NK-92 treated with Interleukin-12 subunit alpha and Interleukin-12 subunit beta, amount 100 ng/mL, for 24 hours (cell line): ENCODE measurements around the gene NUDT17.

Experiments used
- DNase-seq: peaks from one replicate; lab custom pipeline; 2025; lab: John Stamatoyannopoulos, UW

Gene NUDT17

GRCh38 chr1:145847827-145848226, 2.4 kb downstream of the NUDT17 start:
- DNase-seq = no peak

DNA sequence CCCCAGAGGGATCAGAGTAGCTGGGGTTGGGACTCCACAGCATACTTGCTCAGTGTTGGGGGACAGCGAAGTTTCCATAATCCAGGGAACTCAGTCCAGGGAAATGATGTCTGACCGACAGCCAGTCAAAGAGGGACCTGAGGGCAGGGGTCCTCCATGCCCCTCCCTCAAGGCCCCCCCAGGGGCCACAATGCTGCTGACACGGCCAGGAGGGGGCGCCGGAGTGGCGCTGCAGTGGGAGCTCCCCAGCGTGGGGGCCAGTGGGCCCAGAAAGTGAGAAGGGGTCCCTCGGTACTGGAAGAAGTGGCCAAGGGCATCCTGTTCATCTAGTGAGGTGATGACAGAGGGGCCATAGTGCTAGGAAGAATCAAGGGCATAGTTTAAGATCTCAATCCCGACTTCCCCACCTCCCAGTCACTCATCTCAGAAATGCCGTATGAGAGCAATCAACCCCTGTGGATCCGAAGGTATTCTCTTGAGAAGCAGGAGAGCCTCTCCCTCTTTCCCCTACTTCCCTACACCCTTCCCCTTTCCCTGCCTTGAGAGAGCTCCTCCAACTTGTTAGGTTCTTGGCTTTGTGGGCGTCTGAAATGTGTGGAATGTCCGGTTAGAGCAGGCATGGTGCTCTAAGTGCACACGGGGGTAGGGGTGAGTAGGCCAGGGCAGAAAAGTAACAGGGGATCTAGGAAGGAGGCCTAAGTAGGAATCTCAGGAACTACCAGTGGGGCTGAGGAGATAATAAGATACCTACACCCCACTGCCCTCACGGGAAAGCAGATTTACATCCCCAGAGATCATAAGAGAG, 4.1 kb downstream of the NUDT17 start:
- DNase-seq = no peak

DNA sequence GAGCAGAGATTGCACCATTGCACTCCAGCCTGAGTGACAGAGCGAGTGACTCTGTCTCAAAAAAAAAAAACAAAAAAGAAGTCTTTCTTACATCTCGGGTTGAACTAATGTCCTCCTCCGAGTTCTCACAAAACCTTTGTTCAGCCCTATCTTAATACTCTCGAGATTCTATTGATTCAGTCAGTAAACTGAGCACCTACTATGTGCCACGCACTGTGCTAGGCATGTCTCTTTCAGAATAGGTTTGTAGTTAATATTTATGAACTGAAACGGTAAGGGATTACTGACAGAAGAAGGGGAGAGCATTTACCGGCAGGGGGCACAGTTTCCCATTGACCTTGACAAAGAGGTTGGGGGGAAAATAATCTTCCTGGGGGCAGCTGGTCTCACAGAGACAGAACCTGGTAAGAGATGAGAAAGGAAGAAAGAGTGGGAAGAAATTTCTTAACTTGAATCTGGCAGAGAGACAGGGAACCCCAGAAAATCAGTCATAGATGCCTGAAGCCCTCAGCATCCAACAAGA, 10.1 kb downstream of the NUDT17 start:
- no peak for DNase-seq

GRCh38 chr1:145857170-145857569, 11.7 kb downstream of the NUDT17 start:
- no peak for DNase-seq

DNA sequence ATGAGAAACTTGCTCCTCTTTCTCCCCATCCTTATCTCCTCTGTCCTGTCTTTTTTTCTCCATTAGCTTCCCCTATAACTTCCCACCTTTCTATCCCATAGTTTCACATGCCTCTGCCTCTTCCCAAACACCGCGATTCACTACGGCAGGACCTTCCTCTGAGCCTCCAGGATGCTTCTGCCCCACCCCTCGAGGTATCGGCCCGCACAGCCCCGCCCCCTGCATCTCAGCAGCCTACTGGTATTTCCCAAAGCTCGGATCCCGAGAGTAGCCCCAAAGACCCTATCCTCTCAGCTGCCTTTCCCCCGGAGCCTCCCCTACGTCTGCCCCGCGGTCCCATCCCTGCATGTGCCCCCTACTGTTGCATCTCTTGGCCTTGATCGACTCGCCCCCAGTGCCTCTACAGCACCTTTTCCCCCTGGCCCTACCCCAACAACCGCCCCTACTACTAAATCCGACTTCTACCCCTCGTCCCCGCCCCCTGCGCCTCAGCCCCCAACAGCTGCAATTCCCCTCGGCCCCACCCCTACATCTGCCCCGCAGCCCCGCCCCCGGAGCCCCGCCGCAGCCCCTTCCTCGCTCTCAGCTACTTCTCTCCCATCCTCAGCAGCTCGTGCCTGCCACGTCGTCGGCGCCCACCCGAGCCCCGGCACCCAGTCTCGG, 12.9 kb downstream of the NUDT17 start:
- peak; percentile 67 for DNase-seq

DNA sequence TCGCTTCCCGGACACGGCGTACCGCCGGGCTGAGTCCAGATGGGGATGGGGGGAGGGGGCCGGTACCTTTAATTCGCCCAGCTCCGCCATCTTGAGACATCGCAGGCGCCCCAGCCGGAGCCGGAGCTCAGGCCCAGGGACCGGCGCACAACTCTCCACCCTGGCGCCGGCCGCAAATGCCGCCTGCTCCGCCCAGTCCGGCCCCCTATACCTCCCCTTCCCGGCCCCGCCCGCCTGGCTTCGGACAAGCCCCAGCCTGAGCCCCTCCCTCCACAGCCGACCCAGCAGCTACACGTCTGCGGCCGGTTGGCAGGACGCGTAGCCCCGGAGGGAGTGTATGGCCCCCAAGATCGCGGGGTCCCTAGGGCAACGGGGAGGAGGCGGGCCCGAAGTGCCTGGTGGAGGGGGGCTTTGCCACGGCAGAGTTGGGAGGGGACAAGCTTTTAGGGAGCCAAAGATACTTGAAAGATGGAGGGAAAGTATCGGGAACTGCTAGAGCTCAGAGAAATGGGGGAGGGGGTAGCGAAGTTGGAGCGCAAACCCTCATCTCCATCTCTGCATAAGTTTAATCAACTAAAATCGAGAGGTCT, 13.6 kb downstream of the NUDT17 start, which contains the start of gene PIAS3:
Gene PIAS3 (minus strand): TSS at position 181 of the 590 bp plus-strand sequence. CDS start 91 bp downstream, at position 90.
- peak; percentile 93 for DNase-seq

- DNase-seq = peak; percentile 73
These were observed 14.1 kb downstream of the NUDT17 start for GRCh38 chr1:145859491-145860023.

DNA sequence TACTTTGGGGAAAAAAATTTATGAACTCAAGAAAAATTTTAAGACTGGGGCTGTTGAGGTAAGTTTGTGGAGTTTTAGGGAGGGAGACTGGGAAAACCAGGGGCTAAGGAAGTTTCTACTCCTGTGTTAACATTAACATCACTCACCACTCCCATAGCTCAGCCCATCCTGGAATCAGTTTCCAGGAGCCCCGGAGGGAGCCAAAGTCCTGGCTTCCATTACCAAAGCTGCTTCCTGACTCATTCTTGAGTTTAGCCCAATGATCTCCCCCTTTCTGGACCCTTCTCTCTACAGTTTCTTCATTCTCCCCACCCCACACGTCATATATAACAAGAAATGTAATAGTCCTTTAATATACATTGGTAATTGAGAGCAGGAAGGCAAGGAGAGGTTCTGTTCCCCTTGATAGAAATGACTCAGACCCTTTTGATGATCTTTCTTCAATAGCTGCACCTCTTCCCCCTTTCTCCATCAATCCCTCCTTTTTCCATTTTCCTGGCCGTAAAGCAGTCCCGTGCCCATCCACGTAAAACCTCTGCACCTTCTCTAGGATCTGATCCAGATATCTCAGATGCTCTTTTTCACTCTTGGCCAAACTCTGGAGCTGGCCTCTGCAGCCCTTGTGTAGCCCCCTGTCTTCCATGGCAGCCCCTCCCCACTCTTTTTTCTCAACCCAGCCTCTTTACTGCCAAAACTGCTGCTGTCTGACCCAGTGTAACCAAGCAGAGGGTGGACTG, 18.0 kb downstream of the NUDT17 start:
- DNase-seq = no peak

DNA sequence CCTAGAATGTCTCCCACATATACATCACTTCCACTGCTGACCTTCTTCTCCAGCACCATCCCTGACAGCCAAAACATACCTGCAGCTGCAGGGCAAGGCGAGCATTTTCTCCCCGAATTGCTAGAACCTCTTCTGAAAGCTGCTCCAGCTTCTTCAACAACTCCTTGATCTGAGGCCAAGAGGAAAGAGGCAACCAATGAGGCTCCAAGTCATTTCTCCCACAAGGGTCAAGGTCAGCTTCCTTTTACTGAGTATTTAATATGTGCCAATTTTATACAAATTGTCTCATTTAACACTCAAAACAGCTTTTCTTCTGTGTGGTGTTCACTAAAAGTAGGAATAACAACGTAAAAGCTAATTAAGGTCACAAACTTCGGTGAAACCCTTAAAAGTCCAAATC, 22.8 kb downstream of the NUDT17 start:
- no peak for DNase-seq

- no peak for DNase-seq
These were observed 26.8 kb downstream of the NUDT17 start for GRCh38 chr1:145871994-145872924.

GRCh38 chr1:145874646-145875045, 29.2 kb downstream of the NUDT17 start:
- no peak for DNase-seq

- no peak for DNase-seq
These were observed 32.6 kb downstream of the NUDT17 start for GRCh38 chr1:145877923-145878486.

DNA sequence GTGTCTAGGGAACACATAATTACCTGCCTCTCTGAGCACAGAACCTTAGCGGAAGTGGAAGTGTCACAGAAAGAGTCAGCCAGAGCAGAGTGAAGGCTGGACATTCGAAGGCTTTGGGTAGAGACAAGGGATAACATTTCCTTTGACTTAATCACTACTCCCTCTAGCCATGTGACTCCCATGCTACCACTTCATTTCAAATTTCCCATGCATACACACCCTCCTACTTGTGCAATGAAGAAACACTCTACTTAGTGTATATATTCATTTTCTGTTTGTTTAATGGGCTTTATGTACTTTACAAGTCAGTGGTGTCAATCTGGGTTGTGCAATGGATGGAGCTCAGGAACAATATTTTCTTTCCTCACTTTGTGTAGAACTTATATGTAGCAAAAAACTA, 33.3 kb downstream of the NUDT17 start:
- no peak for DNase-seq

DNA sequence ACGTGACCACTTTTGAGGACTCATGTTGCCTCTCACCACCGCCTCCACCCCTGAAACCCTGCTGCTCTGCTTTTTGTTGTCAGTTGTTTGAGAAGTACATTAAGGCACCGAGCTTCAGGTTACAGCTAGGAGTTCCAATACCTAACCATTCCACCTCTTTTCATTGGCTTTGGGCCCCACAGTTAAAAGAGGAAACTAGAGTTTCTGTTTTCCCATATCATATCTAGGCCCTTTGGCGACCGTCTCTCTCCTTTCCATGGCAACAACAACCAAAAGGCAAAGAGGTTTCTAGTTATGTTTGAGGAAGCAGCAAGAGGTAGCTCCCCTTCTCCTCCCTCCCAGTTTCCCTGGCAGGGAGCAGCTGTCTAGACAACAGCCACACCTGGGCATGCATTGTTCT, 34.3 kb downstream of the NUDT17 start:
- DNase-seq = no peak

- no peak for DNase-seq
These were observed 39.2 kb downstream of the NUDT17 start for GRCh38 chr1:145884675-145885074.

GRCh38 chr1:145885738-145886287, 40.4 kb downstream of the NUDT17 start, which contains the start of gene ANKRD35:
TSS of gene ANKRD35 (minus strand) at chr1:145885866. CDS start at chr1:145885758, 108 bp downstream.
- DNase-seq = peak; percentile 24

GRCh38 chr1:145886390-145886789, 41.0 kb downstream of the NUDT17 start:
- no peak for DNase-seq

DNA sequence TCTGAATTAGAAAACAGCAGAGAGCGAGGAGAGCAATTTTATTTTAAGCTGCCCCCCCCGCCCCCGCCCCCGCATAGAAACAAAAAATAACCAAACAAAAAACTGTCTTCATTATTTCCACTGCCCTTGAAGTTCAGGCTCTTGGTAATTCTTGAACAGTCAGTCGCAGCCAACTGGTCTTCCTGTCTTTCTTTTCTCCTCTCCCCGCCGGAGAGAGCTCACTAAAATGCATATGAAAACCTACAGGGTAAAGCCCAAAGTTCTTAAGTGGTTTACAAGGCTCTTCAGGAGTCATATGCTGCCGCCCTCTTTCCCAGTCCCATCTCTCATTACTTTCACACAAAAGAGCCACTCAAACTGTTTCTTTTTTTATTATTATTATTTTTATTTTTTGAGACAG, 41.4 kb downstream of the NUDT17 start:
- DNase-seq = no peak

DNA sequence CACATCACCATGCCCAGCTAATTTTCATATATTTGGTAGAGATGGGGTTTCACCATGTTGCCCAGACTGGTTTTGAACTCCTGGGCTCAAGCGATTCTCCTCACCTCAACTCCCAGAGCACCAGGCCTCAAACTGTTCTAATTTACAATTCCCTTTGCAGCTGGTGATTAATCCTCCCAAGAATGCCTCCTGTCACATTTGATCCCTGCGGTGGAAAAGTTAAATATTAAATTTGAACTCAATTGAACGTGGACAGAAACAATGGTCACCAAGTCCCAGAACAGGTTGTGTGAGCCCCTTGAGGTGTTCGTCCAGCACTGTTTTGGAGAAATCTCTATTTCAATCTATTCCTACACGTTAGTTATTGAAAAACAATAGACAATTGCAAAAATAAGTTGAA, 42.2 kb downstream of the NUDT17 start:
- no peak for DNase-seq

GRCh38 chr1:145889722-145890121, 44.3 kb downstream of the NUDT17 start:
- DNase-seq = no peak
